Nephron progenitor cell (in vitro differentiated cells): ENCODE results near the gene TDRD5.
"Not testable (repeated sequence)": the region's sequence is repeated elsewhere in the genome, so short reads cannot be mapped to it uniquely, and the experiment has no call there.

Experiments
- DNase-seq: peaks from one replicate; pipeline ENCODE4 v3.0.0; 2021
- H3K27ac Mint-ChIP-seq: 2 replicates; pipeline ENCODE4 v1.8.0; 2021; ENCODE audit warnings: mild to moderate bottlenecking, moderate library complexity, mixed read lengths
- H3K27me3 Mint-ChIP-seq: 2 replicates; pipeline ENCODE4 v1.8.0; 2021; ENCODE audit warnings: mild to moderate bottlenecking, low read depth, mixed read lengths; ENCODE audit not compliant: poor library complexity
- H3K36me3 Mint-ChIP-seq: 2 replicates; pipeline ENCODE4 v1.8.0; 2021; ENCODE audit warnings: low read depth, mixed read lengths
- H3K4me1 Mint-ChIP-seq: 2 replicates; pipeline ENCODE4 v1.8.0; 2021; ENCODE audit warnings: mixed read lengths
- H3K4me3 Mint-ChIP-seq: 2 replicates; pipeline ENCODE4 v1.8.0; 2021; ENCODE audit warnings: mild to moderate bottlenecking, moderate library complexity, mixed read lengths
- H3K9me3 Mint-ChIP-seq: 2 replicates; pipeline ENCODE4 v1.8.0; 2021; ENCODE audit warnings: mild to moderate bottlenecking, moderate library complexity, mixed read lengths
- CTCF ChIP-seq: fragments of 200-600 bp; sonication (generic); IDR thresholded peaks from 2 replicates; pipeline ENCODE4 v1.5.0; 2021; ENCODE audit warnings: antibody characterized with exemption

The TDRD5 gene

GRCh38 chr1:179632868-179633267 is 41.2 kb downstream of the TDRD5 start:
- no peak overlapping the region for H3K4me3 Mint-ChIP-seq
- no peak for DNase-seq
- H3K27me3 Mint-ChIP-seq = peaks cover 5% of the 10 kb centered on the region
- no peaks in the 10 kb centered on the region for H3K9me3 Mint-ChIP-seq
- H3K36me3 Mint-ChIP-seq = no peaks in the 10 kb centered on the region
- no peak overlapping the region for H3K27ac Mint-ChIP-seq
- H3K4me1 Mint-ChIP-seq = no peaks in the 10 kb centered on the region
- no peak for TF ChIP-seq CTCF

GRCh38 chr1:179637211-179637860 is 45.7 kb downstream of the TDRD5 start:
- no peak overlapping the region for H3K27ac Mint-ChIP-seq
- TF ChIP-seq CTCF = no peak
- H3K4me1 Mint-ChIP-seq = no peaks in the 10 kb centered on the region
- no peak overlapping the region for H3K4me3 Mint-ChIP-seq
- DNase-seq = no peak
- H3K9me3 Mint-ChIP-seq = no peaks in the 10 kb centered on the region
- H3K27me3 Mint-ChIP-seq = peaks cover 3% of the 10 kb centered on the region
- H3K36me3 Mint-ChIP-seq = no peaks in the 10 kb centered on the region

GRCh38 chr1:179661018-179661417 is 69.4 kb downstream of the TDRD5 start:
- Mint-ChIP-seq H3K27me3 (no peaks in the 10 kb centered on the region), H3K9me3 (peaks cover 30% of the 10 kb centered on the region)

GRCh38 chr1:179663810-179664209 is 72.2 kb downstream of the TDRD5 start:
- Mint-ChIP-seq H3K27me3 (no peaks in the 10 kb centered on the region), H3K9me3 (peaks cover 20% of the 10 kb centered on the region), H3K36me3 (peaks cover 4% of the 10 kb centered on the region), H3K27ac (no peak overlapping the region), H3K4me3 (no peak overlapping the region), H3K4me1 (peaks cover 5% of the 10 kb centered on the region)
- TF ChIP-seq CTCF = no peak
- DNase-seq = no peak

More at GRCh38 chr1:179661018-179661417, 69.4 kb downstream of the TDRD5 start:
- no peaks in the 10 kb centered on the region for H3K4me1 Mint-ChIP-seq
- H3K27ac Mint-ChIP-seq = no peak overlapping the region
- no peak for TF ChIP-seq CTCF
- no peak overlapping the region for H3K4me3 Mint-ChIP-seq
- H3K36me3 Mint-ChIP-seq = peaks cover 4% of the 10 kb centered on the region
- DNase-seq = no peak

- Mint-ChIP-seq H3K4me1 (no peaks in the 10 kb centered on the region), H3K4me3 (no peak overlapping the region), H3K9me3 (peaks cover 37% of the 10 kb centered on the region), H3K27ac (no peak overlapping the region), H3K27me3 (no peaks in the 10 kb centered on the region), H3K36me3 (peaks cover 15% of the 10 kb centered on the region)
- no peak for TF ChIP-seq CTCF
- no peak for DNase-seq
Observed at GRCh38 chr1:179677882-179678281, 86.2 kb downstream of the TDRD5 start.

GRCh38 chr1:179694530-179694929 is 102.9 kb downstream of the TDRD5 start:
- not testable (repeated sequence) for H3K36me3 Mint-ChIP-seq, H3K4me3 Mint-ChIP-seq

More at GRCh38 chr1:179694530-179694929, 102.9 kb downstream of the TDRD5 start:
- H3K27me3 Mint-ChIP-seq, DNase-seq, H3K27ac Mint-ChIP-seq, H3K4me1 Mint-ChIP-seq: not testable (repeated sequence)
- peaks cover 42% of the 10 kb centered on the region for H3K9me3 Mint-ChIP-seq
